GM12878 (cell line): ENCODE results near the gene VSTM2B. TPM values are rescaled to one million over a fixed set of nuclear protein-coding genes. Genes with fewer than 3 reads are reported as not detected.

Source experiments
- ATF7 ChIP-seq: fragments of 450-650 bp; IDR thresholded peaks from 2 replicates; pipeline ENCODE4 v1.6.1; 2016; ENCODE audit warnings: low read depth, mild to moderate bottlenecking
- BHLHE40 ChIP-seq, 2 experiments: fragments of 450-650 bp in 1 of 2; IDR thresholded peaks; 2 replicates each; pipeline ENCODE4 v1.6.1; 2011 to 2017; ENCODE audit warnings: low read depth in 2 of 2, borderline replicate concordance in 1 of 2, improper control_type of control experiment in 1 of 2, low read length in 1 of 2, mild to moderate bottlenecking in 1 of 2
- BRCA1 ChIP-seq: IDR thresholded peaks from 2 replicates; pipeline ENCODE4 v1.6.1; 2011; ENCODE audit warnings: low read depth, low read length, improper control_type of control experiment
- E2F4 ChIP-seq: IDR thresholded peaks from 2 replicates; pipeline ENCODE4 v1.6.1; 2012; ENCODE audit warnings: low read depth, low read length, improper control_type of control experiment
- EED ChIP-seq: sonication (generic); IDR thresholded peaks from 2 replicates; pipeline ENCODE4 v1.6.1; 2016; ENCODE audit warnings: antibody characterized with exemption, low read depth
- ETV6 ChIP-seq, 2 experiments: fragments of 450-650 bp in 1 of 2; IDR thresholded peaks in 1 of 2; conservative IDR thresholded peaks in 1 of 2; 2 replicates each; pipeline ENCODE4 v1.6.1; 2014; ENCODE audit warnings: antibody characterized with exemption in 1 of 2, borderline replicate concordance in 1 of 2, low read depth in 1 of 2, mild to moderate bottlenecking in 1 of 2, moderate library complexity in 1 of 2
- HCFC1 ChIP-seq: fragments of 150-350 bp; IDR thresholded peaks from 2 replicates; pipeline ENCODE4 v1.6.1; 2014; ENCODE audit warnings: low read length
- HDAC6 ChIP-seq: fragments of 200-600 bp; sonication (generic); IDR thresholded peaks from one replicate; pipeline ENCODE4 v1.8.0; 2017; ENCODE audit warnings: antibody characterized with exemption; ENCODE audit not compliant: unreplicated experiment
- IKZF2 ChIP-seq, 2 experiments: fragments of 450-650 bp; IDR thresholded peaks; 2 replicates each; pipeline ENCODE4 v1.6.1; 2017; ENCODE audit warnings: mild to moderate bottlenecking in 2 of 2, moderate library complexity in 2 of 2
- IRF3 ChIP-seq: fragments of 450-650 bp; IDR thresholded peaks from 2 replicates; pipeline ENCODE4 v1.6.1; 2014; ENCODE audit warnings: mild to moderate bottlenecking
- MLLT1 ChIP-seq: fragments of 450-650 bp; IDR thresholded peaks from 2 replicates; pipeline ENCODE4 v1.6.1; 2016; ENCODE audit warnings: mild to moderate bottlenecking
- MTA2 ChIP-seq: fragments of 450-650 bp; IDR thresholded peaks from 2 replicates; pipeline ENCODE4 v1.6.1; 2016; ENCODE audit warnings: low read depth, mild to moderate bottlenecking, moderate library complexity
- MXI1 ChIP-seq: fragments of 150-350 bp; IDR thresholded peaks from 2 replicates; pipeline ENCODE4 v1.6.1; 2011; ENCODE audit warnings: low read depth, mild to moderate bottlenecking, inconsistent platforms, low read length, improper control_type of control experiment
- NFXL1 ChIP-seq: fragments of 450-650 bp; IDR thresholded peaks from 2 replicates; pipeline ENCODE4 v1.6.1; 2017; ENCODE audit warnings: antibody characterized with exemption, mild to moderate bottlenecking, borderline replicate concordance
- NFYA ChIP-seq: IDR thresholded peaks from 2 replicates; pipeline ENCODE4 v1.6.1; 2011; ENCODE audit warnings: low read depth, mild to moderate bottlenecking, low read length, improper control_type of control experiment, borderline replicate concordance
- POLR2A ChIP-seq: IDR thresholded peaks from 2 replicates; pipeline ENCODE4 v1.6.1; 2011; ENCODE audit warnings: low read depth, mild to moderate bottlenecking, low read length
- POLR2AphosphoS5 ChIP-seq: IDR thresholded peaks from 2 replicates; pipeline ENCODE4 v1.6.1; 2011; ENCODE audit warnings: mild to moderate bottlenecking, low read length, inconsistent platforms
- RELA ChIP-seq: fragments of 450-650 bp; IDR thresholded peaks from 2 replicates; pipeline ENCODE4 v1.8.0; 2014; ENCODE audit warnings: borderline replicate concordance; ENCODE audit not compliant: partially characterized antibody
- SIX5 ChIP-seq: IDR thresholded peaks from 2 replicates; pipeline ENCODE4 v1.6.1; 2011; ENCODE audit warnings: mild to moderate bottlenecking, low read depth, low read length, moderate library complexity; ENCODE audit not compliant: severe bottlenecking
- SPI1 ChIP-seq: IDR thresholded peaks from 2 replicates; pipeline ENCODE4 v1.6.1; 2011; ENCODE audit warnings: low read depth, mild to moderate bottlenecking, low read length, moderate library complexity, borderline replicate concordance; ENCODE audit not compliant: insufficient read depth
- SRF ChIP-seq, 2 experiments: IDR thresholded peaks; 2 replicates each; pipeline ENCODE4 v1.6.1; 2011; ENCODE audit warnings: low read depth in 2 of 2, low read length in 2 of 2, mild to moderate bottlenecking in 1 of 2, moderate library complexity in 1 of 2
- SUZ12 ChIP-seq: fragments of 200-600 bp; sonication (generic); IDR thresholded peaks from one replicate; pipeline ENCODE4 v1.6.1; 2018; ENCODE audit warnings: antibody characterized with exemption, mild to moderate bottlenecking; ENCODE audit not compliant: unreplicated experiment
- ZNF207 ChIP-seq: fragments of 450-650 bp; IDR thresholded peaks from 2 replicates; pipeline ENCODE4 v1.6.1; 2014; ENCODE audit warnings: antibody characterized with exemption, mild to moderate bottlenecking, borderline replicate concordance
- polyA plus RNA-seq, 11 experiments: library from polyadenylated mRNA; depleted of rRNA in 4 of 11; unstranded in 6 of 11; stranded (reverse) in 5 of 11; fragments of >200 nt; fragmentation: Nextera tagmentation in 4 of 11; fragmentation: Illumina TruSeq in 1 of 11; extraction: Ambion mirVana in 4 of 11; extraction: Trizol in 1 of 11; gene quantifications; 1 replicate in 1 of 11; 2 replicates in 10 of 11; pipeline versions ENCODE4 v1.2.1 to v1.2.3, GENCODE V29; 2011 to 2016; ENCODE audit warnings: inconsistent platforms in 2 of 11, missing spikeins in 2 of 11, low read depth in 1 of 11
- total RNA-seq, 4 experiments: library from RNA; depleted of rRNA in 3 of 4; stranded (reverse); fragments of >200 nt in 3 of 4; fragmentation: Illumina TruSeq in 1 of 4; extraction: Trizol in 1 of 4; gene quantifications; 2 replicates each; pipeline versions ENCODE4 v1.2.1 to v1.2.3, GENCODE V29; 2013 to 2021
- TF ChIP-seq, protein P1 (sequence below): IDR thresholded peaks from 2 replicates; pipeline ENCODE4 v1.6.1; 2012; ENCODE audit warnings: low read depth, low read length, improper control_type of control experiment
- TF ChIP-seq, protein P2 (sequence below): IDR thresholded peaks from 2 replicates; pipeline ENCODE4 v1.6.1; 2012; ENCODE audit warnings: low read length, inconsistent platforms

Gene VSTM2B
- total and polyA plus RNA-seq, 10 of the 15 experiments (the other 5 are each of a cell fraction or from before 2014, with no cell fraction given) = not detected

- TF ChIP-seq, protein P1, sequence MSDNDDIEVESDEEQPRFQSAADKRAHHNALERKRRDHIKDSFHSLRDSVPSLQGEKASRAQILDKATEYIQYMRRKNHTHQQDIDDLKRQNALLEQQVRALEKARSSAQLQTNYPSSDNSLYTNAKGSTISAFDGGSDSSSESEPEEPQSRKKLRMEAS = 0 out of 2 replicates have a peak, but pooled peaks have one; percentile 32
- TF ChIP-seq RELA = peak; percentile 42
- 0 out of 4 replicates have a peak, but pooled peaks of 1 of the 2 experiments have one; percentile 27 for TF ChIP-seq ETV6 (conservative IDR thresholded peaks at IDR 0.05 in 1 of 2, IDR thresholded peaks at IDR 0.05 in 1 of 2; ENCODE audit: borderline replicate concordance in 1 of 2, low read depth in 1 of 2)
- peak; percentile 54 for TF ChIP-seq SIX5
- TF ChIP-seq MTA2 = peak; percentile 60; the same call in 1 of the 2 replicates
- TF ChIP-seq ZNF207 = peak; percentile 76; the same call in 1 of the 2 replicates
- TF ChIP-seq, protein P2, sequence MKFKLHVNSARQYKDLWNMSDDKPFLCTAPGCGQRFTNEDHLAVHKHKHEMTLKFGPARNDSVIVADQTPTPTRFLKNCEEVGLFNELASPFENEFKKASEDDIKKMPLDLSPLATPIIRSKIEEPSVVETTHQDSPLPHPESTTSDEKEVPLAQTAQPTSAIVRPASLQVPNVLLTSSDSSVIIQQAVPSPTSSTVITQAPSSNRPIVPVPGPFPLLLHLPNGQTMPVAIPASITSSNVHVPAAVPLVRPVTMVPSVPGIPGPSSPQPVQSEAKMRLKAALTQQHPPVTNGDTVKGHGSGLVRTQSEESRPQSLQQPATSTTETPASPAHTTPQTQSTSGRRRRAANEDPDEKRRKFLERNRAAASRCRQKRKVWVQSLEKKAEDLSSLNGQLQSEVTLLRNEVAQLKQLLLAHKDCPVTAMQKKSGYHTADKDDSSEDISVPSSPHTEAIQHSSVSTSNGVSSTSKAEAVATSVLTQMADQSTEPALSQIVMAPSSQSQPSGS = no peak; the same call in 1 of the 2 replicates
- peak; percentile 50 to 56; a peak in 3 of 4 replicates for TF ChIP-seq BHLHE40 (IDR thresholded peaks at IDR 0.05; ENCODE audit: borderline replicate concordance in 1 of 2, low read depth in 2 of 2, low read length in 1 of 2)
- TF ChIP-seq ATF7 = peak; percentile 94
- TF ChIP-seq POLR2A = peak; percentile 99
- no peak for TF ChIP-seq SUZ12
- TF ChIP-seq HCFC1 = peak; percentile 84
- TF ChIP-seq SRF (IDR thresholded peaks at IDR 0.05; ENCODE audit: low read depth in 2 of 2, low read length in 2 of 2) = peak; percentile 21 to 93; a peak in 3 of 4 replicates
- TF ChIP-seq IRF3 = no peak
- TF ChIP-seq MXI1 = peak; percentile 80; the same call in 1 of the 2 replicates
- no peak for TF ChIP-seq NFYA
- TF ChIP-seq BRCA1 = no peak
- peak; percentile 98 for TF ChIP-seq POLR2AphosphoS5
- TF ChIP-seq MLLT1 = peak; percentile 72
- no peak for TF ChIP-seq NFXL1
- peak; percentile 46; the same call in 1 of the 2 replicates for TF ChIP-seq SPI1
- peak; percentile 41 to 47; a peak in 2 of 4 replicates for TF ChIP-seq IKZF2 (IDR thresholded peaks at IDR 0.05)
- TF ChIP-seq HDAC6 = peak; percentile 64
- 0 out of 2 replicates have a peak, but pooled peaks have one; percentile 32 for TF ChIP-seq E2F4
- TF ChIP-seq EED = peak; percentile 42; the same call in 1 of the 2 replicates
These were observed 80.0 kb downstream of the VSTM2B start, which contains the start of gene POP4 (continued) for GRCh38 chr19:29605653-29606419.
